GM13977 (cell line): Measurements from ENCODE around the gene ZCCHC14.

ENCODE experiments used
- DNase-seq: peaks from one replicate; pipeline ENCODE4 v3.0.0; 2012; ENCODE audit warnings: low spot score
- CTCF ChIP-seq: IDR thresholded peaks from 2 replicates; pipeline ENCODE4 v1.5.1; 2012; ENCODE audit warnings: mild to moderate bottlenecking, control low read depth; ENCODE audit not compliant: insufficient read depth; ENCODE audit errors: extremely low read depth, missing control alignments
- in situ Hi-C: fragments of 300-500 bp; cut with MboI; formaldehyde crosslinking; loops from one replicate; pipeline ENCODE4 v1.12.0; 2022; ENCODE audit warnings: low sequenced_read_pairs, low pct_unique_long_range_greater_than_20kb, mixed read lengths, inconsistent platforms; ENCODE audit not compliant: unreplicated experiment

The ZCCHC14 gene

GRCh38 chr16:87406495-87407088 is 86.2 kb downstream of the ZCCHC14 start:
- TF ChIP-seq CTCF = no peak
- in situ Hi-C loops = no loop called here
- DNase-seq = no peak

GRCh38 chr16:87404764-87405625 is 87.8 kb downstream of the ZCCHC14 start:
- in situ Hi-C loops = no loop called here
- no peak for TF ChIP-seq CTCF
- no peak for DNase-seq

- in situ Hi-C loops = no loop called here
- TF ChIP-seq CTCF = no peak
- DNase-seq = no peak
These were observed 97.5 kb downstream of the ZCCHC14 start for GRCh38 chr16:87395181-87395842.

GRCh38 chr16:87393680-87394055 is 99.2 kb downstream of the ZCCHC14 start:
- in situ Hi-C loops = no loop called here
- no peak for TF ChIP-seq CTCF
- DNase-seq = no peak

- in situ Hi-C loops = no loop called here
- no peak for DNase-seq
- TF ChIP-seq CTCF = peak; percentile 35
These were observed 99.8 kb downstream of the ZCCHC14 start for GRCh38 chr16:87392821-87393679.
